CD4-positive, alpha-beta T cell treated with Interferon gamma for 1 hour (primary cell): ENCODE measurements around the gene ARSB.
"Not testable (repeated sequence)": the region's sequence is repeated elsewhere in the genome, so short reads cannot be mapped to it uniquely, and the experiment has no call there.

Experiments used
- DNase-seq: peaks from one replicate; pipeline ENCODE4 v3.0.0-alpha.2; 2020

The ARSB gene

GRCh38 chr5:78929833-78930232, 55.3 kb downstream of the ARSB start:
- DNase-seq: no peak

DNA sequence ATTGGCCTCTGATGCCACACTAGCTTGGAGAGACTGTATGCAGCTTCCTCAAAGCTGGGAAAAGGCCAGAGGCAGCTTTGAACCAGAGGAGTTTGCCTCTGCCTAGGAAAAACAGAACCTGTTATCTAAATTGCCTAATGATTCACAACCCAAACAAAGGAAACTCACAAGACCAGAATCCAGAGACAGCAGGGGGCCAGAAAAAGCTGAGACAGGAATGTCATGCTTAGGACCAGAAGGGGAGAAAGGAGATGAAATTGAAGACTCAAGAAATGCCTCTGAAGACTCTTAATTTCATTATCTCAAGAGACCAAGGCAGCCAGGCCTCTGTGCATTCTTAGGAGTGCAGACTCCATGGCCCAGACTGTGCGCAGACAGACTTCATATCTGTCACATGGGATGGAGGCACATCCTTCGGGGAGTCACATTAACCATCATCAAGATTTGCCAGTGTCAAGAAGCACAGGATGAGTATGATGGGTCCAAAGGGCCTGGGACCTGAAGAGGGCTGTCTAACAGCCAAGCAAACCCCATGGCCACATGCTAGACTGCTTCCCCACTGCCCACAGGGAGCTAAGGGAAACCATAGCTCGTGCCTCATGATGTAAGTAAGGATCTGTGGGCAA, 57.3 kb downstream of the ARSB start:
- no peak for DNase-seq

GRCh38 chr5:78926252-78926651, 58.9 kb downstream of the ARSB start:
- no peak for DNase-seq

- no peak for DNase-seq
Observed at GRCh38 chr5:78925129-78925876, 59.8 kb downstream of the ARSB start.

DNA sequence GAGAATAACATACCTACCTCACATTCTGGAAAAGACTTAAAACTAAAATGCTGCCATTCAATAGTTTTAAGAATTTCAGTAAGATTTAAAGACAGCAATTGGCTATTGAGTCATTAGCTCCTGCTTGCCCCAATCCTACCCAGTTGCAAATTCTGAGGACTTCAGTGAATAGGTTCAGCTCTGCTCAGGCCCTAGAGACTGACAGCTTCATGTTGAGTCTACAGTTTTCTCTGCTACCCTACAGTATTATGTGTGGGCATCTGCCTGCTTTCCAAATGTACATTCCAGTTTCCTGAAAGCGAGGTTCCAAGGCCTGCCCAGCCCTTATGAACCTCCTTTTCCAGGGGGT, 61.5 kb downstream of the ARSB start:
- no peak for DNase-seq

DNA sequence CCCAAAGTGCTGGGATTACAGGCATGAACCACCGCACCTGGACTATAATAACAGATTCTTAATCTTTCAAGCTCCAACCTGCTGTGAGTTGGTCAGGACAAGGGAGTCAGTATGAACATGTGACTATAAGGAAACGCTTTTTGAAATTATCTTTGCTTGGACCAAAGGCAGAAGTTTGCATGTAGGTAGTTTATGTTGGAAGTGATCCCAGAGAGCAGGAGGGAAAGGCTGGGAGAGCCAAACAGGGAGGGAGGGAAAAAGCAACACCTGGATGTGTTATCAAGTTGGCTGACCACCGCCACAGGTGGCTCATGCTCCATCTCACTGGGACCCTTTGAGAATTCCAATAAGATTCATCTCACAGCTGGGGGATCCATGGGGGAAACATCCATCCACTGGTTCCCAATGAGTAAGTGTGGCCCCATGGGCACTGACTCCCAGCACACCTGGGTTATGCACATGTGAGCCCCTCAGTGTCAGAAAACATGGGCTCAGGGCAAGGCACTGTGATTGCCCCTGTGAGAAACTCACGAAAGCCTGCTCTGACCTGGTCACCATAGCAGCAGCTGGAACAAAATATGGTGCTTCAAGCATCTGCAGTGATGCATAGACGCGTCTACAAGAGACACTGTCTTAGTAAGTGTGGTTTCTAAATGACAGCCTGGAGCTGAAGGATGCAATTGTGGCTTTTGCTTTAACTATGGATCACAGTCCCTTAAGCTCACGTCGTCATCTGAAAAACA, 62.1 kb downstream of the ARSB start:
- no peak for DNase-seq

DNA sequence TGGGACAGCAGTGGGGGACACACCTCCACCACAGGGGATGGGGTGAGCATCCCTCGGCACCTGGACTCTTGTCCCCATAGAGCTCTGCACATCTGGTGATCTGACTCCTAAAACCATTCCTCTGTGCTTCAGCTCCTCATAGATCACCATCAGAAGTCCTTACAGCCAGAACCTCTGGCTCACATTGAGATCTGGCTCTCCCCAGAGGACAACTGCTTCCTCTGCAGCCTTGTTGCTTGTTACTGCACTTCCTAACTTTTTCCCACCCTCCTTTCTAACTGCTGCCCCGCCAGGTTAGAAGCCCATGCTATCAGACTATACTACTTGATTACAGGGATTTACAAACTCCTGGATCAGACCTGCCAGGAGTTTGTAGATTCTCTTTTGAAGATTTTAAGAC, 64.5 kb downstream of the ARSB start:
- no peak for DNase-seq

DNA sequence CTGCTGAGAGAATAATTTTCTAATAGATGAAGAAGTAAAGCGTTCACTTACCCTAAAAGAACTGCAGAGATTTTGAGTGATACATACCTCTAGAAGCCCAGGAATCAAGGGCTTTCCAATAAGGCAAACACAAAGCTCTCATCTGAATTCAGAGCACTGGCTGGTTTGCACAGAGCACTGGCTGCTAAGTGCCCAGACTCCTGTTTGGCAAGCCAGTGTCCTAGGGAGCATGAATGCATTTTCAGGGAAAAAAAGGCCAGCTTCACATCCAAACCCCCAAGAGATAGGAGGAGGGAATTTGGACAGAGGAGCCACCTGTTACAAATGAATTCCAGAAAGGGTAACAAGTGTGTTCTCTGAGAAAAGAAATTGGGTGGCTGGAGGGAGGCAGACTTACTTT, 65.3 kb downstream of the ARSB start:
- no peak for DNase-seq

DNA sequence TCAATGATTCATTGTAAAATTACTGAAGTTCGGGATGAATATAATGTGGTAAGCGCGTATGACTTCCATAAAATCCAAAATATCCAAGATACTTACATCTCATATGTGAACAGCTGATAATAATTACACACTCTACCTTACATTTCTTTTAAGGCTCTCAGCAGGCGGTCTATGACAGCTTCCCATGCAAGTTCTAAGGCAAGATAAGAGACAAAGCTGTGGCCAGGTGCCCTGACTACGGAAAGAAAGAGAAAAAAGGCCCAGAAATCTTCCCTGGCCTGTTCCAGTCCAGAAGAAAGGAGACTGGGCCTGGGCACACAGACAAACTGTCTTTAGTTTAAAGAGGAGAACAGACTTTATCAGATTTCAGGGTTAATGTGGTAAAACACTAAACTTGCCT, 69.1 kb downstream of the ARSB start:
- DNase-seq: no peak

- no peak for DNase-seq
Observed at GRCh38 chr5:78915170-78915569, 69.9 kb downstream of the ARSB start.

DNA sequence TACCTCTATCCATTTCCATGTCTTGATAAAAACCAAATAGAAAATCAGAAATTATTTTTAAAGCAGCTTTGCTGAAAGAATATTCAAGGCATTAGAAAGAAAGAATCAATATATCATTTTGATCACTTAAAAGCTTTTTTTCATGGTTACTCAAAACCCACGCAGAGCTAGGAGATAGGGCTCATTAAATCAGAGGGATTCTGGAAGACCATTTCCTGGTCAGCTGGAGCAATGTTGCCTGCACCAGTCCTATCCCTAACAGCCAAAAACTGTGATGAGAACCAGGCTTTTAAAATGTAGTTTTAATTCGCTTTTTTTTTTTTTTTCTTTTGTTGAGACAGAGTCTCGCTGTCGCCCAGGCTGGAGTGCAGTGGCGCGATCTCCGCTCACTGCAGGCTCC, 72.3 kb downstream of the ARSB start:
- DNase-seq: no peak

- DNase-seq: no peak
Observed at GRCh38 chr5:78912085-78912771, 72.9 kb downstream of the ARSB start.

DNA sequence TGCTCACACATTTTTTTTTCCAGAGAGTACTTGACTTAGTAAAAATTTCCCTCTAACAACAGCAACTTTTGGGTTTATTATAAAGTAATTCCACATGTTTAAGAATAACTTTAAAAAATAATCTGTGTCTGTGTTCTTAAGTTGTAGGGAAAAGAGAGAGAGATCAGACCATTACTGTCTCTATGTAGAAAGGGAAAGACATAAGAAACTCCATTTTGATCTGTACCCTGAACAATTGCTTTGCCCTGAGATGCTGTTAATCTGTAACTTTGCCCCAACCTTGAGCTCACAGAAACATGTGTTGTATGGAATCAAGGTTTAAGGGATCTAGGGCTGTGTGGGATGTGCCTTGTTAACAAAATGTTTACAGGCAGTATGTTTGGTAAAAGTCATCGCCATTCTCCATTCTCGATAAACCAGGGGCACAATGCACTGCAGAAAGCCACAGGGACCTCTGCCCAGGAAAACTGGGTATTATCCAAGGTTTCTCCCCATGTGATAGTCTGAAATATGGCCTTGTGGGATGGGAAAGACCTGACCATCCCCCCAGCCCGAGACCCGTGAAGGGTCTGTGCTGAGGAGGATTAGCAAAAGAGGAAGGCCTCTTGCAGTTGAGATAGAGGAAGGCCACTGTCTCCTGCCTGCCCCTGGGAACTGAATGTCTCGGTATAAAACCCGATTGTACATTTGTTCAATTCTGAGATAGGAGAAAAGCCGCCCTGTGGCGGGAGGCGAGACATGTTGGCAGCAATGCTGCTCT, 75.7 kb downstream of the ARSB start:
- DNase-seq: not testable (repeated sequence)

DNA sequence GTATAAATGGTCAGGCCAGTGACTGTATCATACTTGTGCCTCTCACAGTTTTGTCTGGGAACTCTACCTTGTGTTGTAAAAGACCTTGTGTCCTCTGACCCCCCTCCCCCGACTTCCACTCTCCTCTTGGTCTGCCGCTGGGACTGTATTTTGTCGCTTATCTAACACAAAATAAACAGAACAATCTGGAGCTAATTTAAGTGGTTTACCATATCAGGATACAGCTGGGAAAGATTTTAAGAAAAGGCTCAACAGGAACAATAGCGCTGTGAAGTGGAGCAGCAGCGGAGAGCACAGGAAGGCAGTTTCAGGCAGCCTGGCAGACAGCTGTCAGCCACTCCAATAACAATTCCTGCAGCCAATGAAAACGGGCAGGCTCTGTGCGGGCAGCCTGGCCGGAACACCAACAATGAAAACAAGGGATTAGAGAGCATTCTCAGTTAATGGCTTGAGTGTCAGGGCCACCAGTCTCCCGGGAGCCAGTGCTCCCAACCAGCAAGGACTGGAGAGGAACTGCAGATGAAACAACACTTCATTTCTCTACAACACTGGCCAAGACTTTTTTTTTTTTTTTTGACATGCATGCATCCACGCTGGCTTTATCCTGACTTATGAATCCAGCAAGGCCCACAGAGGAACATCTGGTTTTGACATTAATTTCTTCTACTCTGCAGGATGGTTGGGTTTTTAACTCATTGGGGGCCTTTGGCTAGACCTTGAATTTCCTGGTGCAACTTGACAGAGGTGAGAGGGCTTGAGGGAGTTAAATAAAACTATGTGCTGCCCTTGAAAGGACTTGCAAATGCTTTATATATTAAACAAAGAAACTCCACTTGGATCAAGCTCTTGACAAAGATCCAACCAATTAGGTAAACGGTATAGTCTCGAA, 76.7 kb downstream of the ARSB start:
- DNase-seq: no peak

- DNase-seq: no peak
Observed at GRCh38 chr5:78907255-78907891, 77.7 kb downstream of the ARSB start.

DNA sequence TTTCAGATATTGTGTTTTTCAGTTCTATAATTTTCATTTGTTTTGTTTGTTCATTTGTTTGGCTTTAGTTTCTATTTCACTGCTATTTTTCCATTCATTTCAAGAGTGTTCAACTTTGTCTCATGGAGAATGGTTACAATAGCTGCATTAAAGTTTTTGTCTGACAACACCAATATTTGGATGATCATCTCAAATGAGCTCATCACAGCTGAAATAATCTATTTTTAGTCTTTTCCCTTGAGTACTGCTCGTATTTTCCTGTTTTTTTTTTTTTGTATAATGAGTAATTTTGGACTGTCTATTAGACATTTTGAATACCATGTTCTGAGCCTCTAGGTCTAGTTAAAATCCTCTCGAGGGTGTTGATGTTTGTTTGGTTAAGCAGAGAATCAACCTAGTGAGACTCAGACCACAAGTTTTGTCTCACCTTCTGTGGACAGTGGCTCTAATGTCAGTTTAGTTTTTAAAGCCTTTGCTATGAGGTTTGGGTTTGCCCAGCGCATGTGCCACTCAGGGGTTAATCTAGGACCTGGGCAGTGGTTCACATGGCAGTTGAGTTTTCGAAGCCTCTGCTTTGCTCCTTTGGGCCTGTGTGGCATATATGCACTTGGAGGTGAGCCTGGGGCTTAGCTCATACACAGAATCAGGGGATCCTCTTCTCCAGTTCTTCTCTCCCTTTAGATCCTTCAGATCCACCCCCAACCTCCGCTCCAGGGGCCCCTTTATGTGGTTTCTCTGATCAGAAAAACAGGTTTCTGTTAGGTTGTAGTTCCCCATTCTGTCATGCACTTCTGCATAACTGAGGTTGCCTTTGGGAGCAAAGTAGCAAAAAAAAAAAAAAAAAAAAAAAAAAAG, 79.8 kb downstream of the ARSB start:
- no peak for DNase-seq

DNA sequence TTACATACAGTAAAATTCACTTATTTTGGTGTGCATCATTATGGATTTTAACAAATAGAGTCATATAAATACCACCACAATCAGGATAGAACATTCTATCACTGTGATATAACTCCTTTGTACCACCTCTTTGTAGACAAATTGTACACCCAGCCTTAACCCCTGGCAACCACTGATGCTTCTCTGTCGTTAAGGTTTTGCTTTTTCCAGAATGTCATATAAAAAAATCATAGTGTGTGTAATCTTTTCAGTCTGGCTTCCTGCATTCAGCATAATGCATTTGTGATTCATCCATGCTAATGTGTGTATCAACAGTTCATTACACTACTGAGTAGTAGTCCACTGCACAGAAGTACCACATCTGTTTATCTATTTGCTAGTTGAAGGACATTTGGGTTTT, 81.2 kb downstream of the ARSB start:
- DNase-seq: no peak

DNA sequence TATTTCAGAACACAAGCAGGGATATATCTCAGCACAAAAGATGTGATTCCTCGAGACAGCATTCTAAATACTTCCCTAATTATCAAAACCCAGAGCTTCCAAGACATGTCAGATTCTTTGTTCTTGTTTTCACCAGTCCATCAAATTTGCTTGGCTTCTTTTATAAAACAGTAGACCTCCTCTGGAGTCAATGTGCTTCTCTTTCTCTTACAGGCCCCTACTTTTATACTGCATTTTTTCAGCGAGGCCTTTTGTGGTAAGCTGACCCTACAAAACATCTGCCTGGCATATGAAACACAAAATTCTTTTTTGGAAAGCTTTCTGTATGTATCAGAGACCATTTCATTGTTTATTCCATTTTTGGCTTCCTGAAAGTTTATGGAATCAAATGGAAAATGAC, 81.8 kb downstream of the ARSB start:
- DNase-seq: no peak

DNA sequence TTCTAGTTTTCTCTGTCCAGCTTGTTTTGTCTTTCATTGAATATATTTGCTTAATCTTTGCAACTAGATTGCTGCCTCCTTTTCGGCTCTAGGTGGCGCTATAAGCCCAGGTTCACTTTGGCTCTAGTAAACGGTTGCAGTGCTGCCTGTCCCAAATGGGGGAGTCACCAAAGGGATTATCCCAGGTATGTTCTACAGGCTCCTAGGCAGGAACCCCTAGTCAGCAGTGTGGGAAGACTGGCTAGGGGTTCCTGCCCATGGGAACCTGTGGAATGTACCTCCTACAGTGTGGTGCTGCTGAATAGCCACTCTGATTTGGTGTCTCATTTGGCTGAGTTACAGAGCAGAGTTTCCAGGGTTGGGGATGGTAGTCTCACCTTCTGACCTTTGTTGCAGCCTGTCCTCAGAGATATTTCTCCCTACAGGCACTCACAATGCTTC, 85.2 kb downstream of the ARSB start:
- DNase-seq: no peak

DNA sequence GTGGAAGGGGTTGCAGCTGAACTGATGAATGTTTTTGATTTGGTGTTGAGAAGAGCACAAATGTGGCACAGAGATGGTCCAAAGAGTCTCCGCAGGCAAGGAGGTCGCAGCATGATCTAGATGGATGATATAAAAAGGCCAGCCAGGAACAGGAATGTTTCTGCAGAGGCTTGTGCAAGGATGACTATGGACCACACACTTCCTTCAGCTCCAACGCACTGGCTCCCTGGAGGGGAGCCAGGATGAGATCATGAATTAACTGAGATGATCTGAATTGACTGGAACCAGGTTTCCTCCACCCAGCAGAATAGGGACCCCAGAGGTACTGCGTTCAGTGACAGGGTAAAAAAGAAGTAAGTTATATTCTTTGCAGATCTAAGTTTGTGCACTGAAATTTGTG, 89.0 kb downstream of the ARSB start:
- DNase-seq: no peak
